Measurements from ENCODE around the gene LOX. TPM values are rescaled to one million over a fixed set of nuclear protein-coding genes. Genes with fewer than 3 reads are reported as not detected.

Gene LOX, protein sequence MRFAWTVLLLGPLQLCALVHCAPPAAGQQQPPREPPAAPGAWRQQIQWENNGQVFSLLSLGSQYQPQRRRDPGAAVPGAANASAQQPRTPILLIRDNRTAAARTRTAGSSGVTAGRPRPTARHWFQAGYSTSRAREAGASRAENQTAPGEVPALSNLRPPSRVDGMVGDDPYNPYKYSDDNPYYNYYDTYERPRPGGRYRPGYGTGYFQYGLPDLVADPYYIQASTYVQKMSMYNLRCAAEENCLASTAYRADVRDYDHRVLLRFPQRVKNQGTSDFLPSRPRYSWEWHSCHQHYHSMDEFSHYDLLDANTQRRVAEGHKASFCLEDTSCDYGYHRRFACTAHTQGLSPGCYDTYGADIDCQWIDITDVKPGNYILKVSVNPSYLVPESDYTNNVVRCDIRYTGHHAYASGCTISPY
- total RNA-seq: 1 to 10 TPM; 5.0 to 8.3 TPM

DNA sequence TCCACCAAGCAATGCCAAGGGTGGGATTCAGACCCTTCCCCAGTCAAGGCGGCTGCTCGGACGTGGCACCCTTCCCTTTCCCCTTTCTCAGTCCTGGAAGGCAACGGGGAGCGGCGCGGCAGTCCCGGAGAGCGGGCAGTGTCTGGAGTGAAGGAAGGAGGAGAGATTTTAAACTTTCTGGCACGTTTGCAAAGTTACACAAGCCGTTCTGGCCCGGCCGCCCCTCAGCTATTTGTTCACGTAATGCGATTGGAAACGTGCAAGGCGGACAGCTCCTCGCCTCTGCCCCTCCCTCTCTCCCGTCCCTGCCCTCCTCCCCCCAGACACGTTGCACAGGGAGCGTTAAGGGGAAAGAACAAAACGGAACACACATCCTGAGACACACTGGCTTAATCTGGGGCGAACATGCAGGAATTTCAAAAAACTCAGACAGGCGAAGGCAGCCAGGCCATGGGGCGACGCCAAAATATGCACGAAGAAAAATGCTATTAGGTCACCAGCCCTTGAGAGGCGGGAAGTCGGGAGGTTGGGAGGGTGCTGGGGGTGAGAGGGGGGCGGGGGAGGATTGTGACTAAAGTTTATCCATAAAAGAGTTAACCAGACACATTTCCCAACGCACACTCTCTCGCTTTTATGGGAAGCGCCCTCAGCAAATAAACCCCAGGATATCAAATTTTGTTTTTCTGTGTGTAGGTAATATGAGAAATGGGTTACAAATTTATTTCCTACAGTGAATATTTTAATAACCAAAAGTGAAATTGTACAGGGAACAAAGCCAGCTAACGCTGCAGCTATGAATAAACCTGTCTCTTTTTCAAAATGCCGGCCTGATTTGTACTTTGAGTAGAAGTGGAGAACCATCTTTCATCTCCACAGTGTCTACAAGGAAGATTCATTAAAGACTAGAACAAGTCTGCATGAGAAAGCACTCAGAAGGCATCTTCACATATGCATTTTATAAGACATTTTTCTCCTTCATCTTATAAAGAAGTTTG lies at the start of gene LOX:
LOX (minus strand) TSS at position 144 of the 995 bp plus-strand sequence. CDS start 274 bp downstream, outside the sequence.

Other genes starting within 250 kb of the LOX start
- not detected for gene FTMT, start 226.4 kb downstream of the LOX start, total RNA-seq
- 10 to 100 TPM; 15.5 to 21.3 TPM for gene SRFBP1, start 116.3 kb downstream of the LOX start, total RNA-seq
- under 1 TPM in 1 of 2 donors, not detected in 1; under 0.01 TPM for gene ZNF474, start 51.3 kb upstream of the LOX start, total RNA-seq
- gene SNCAIP, start 234.0 kb upstream of the LOX start, total RNA-seq: not detected